Activated T-helper 1 cell treated with Interleukin-2 at 50 U/mL for 16 hours (primary cell): Measurements from ENCODE around the gene MED28.
A peak's percentile ranks its signal among the peaks of the same experiment; 100 is the strongest.
"Not testable (repeated sequence)": the region's sequence is repeated elsewhere in the genome, so short reads cannot be mapped to it uniquely, and the experiment has no call there.

Source experiments
- DNase-seq: peaks from one replicate; pipeline ENCODE4 v3.0.0-alpha.2; 2020; ENCODE audit warnings: low read depth

MED28 gene

GRCh38 chr4:17618926-17619325 is 4.5 kb downstream of the MED28 start:
- DNase-seq, result no peak

- no peak for DNase-seq
Observed at GRCh38 chr4:17619416-17620105, 5.1 kb downstream of the MED28 start.

DNA sequence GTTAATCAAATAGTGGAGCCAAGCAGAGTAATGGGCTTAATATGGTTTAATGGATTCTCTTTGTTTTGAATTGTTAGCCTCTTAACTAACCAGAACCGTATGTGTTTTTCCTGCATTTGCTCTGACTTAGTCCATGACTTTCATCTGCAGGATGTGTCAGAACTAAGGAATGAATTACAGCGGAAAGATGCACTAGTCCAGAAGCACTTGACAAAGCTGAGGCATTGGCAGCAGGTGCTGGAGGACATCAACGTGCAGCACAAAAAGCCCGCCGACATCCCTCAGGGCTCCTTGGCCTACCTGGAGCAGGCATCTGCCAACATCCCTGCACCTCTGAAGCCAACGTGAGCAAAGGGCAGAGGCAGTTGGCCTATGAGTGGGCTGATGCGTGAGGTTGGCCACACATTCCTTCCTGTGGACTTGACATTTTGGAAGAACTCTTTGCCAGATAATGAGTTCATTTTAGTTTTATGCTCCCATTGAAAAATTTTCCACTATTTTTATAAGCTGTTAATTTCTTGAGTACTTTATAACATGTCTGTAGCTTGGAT is 9.1 kb downstream of the MED28 start:
- DNase-seq, result no peak

DNA sequence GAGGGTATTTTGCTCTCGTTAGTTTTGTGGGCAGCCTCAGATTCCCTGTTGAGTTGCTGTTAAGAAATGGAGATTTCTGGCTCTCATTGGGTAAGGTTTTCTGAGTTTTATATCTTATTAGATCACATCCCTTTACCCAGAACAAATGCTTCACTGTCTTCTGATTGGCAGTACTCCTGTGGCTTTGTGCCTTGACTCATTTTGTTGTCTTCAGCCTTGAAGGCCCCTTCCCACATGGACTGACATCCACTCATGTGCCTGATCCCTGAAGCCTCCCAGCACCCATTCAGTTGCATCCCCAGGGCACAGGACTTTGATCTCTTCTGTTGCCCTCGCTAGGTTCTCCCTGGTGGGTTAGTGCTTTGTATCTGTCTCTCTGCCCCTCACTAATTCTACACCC is 10.4 kb downstream of the MED28 start:
- no peak for DNase-seq

- no peak for DNase-seq
Observed at GRCh38 chr4:17630228-17630627, 15.8 kb downstream of the MED28 start.

DNA sequence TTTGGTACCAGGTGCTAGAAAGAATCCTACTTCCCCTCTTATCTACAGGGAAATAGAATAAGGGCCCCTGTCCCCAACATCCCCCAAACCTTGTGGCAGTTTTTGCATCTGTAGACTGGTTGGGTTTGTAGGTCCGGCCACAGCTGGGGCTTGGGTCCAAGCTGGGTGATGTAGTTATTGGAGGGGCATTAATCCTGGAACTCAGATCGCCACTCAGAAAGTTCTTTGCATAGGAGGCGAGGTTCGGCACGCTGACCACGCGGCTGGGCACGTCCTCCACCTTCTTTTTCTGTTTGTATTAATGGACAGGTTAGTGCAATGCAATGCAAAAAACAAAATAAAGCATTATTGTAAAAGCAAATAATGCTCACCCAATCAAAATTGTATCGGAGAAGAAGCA is 19.2 kb downstream of the MED28 start:
- no peak for DNase-seq

DNA sequence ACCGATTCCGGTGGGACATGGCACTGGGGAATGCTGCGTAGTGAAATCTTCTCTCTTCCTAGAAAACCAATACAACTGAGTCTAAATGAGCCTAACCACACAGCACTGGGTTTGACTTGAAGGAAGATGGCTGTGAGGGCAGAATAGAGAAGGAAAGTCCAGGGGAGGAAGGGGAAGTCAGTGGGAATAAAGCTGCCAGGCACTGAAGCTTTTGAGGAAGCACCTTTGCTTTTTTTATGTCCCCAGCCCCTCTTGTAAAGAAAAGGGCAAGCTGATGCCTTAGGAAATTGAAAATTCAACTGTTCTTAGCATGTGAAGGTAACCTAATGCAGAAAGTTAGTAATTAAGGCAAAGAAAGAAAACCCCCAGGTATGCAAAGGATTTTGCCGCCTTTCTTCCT is 20.6 kb downstream of the MED28 start:
- DNase-seq, result no peak

- no peak for DNase-seq
Observed at GRCh38 chr4:17636341-17636695, 21.9 kb downstream of the MED28 start.

GRCh38 chr4:17636696-17637622 is 22.5 kb downstream of the MED28 start:
- DNase-seq, result peak; percentile 44

DNA sequence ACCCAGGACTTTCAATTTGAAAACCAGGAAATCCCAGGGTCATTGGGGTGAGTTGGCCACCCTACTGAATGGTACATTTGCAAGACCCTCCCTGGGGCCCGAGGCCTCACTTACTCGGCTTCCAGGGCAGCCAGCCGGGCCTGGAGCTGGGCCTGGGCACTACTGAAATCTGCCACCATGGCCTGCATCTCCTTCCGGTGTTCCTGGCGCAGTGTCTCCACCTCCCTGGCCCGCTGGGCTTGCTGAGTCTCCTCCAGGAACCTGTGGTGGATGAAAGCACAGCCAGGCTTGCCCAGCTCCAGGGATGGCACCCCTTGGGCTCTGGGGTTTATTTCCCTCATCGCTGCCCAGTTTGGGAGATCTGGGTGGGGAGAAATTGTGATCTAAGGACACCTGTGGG is 24.7 kb downstream of the MED28 start:
- no peak for DNase-seq

DNA sequence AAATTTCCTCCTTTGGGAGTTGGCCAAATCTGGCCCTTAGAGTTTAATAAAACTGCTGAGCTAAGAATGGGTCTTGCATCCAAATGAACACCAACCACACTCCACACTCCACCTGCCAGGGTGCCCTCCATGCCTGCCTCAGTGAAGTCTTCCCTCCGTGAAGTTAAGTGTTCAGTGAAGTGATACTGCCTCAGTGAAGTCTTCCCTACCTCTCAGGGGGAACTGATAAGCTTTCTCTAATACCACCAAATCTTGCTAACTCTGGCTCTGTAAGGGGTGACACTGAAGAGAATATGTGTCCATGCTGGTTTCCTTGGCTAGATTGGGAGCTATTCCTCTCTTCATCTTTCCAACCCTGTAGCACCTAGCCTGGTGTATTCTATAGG is 27.9 kb downstream of the MED28 start:
- DNase-seq, result no peak

DNA sequence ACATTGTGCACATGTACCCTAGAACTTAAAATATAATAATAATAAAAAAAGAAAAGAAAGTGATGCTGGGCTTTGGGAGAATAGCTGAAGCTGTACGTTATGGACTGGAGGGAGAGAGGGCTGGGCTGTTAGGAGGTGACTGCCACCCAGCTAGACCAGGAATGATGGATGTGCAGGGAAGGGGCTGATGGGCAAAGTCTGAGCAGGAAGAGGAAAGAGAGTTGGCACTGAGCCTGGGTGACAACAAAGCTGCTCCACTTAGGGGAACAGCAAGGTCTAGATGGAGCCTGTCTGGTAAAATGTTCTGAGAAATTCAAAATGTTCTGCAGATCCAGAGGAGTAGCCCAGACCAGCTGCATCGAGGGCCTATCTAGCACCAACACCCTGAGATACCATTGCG is 32.3 kb downstream of the MED28 start:
- DNase-seq, result no peak

- DNase-seq, result no peak
Observed at GRCh38 chr4:17647176-17647806, 32.9 kb downstream of the MED28 start.

DNA sequence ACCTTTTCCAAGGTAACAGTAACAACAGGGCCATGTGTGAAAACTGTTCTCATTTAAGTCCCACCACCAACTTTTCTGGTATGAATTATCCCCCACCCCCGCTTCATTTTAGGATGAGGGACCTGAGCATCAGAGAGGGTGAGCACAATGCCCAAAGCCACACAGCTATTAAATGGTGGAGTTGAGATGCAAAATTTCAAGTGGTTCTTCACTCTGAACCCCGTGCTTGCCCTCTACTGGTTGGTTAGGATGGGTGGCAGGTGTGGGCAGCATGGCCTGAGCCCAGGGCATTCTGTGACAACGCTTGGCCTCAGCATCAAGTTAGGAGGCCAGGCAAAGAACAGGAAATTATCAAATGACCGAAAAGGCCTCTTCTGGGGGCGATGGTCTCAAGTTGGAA is 33.5 kb downstream of the MED28 start:
- DNase-seq, result no peak

DNA sequence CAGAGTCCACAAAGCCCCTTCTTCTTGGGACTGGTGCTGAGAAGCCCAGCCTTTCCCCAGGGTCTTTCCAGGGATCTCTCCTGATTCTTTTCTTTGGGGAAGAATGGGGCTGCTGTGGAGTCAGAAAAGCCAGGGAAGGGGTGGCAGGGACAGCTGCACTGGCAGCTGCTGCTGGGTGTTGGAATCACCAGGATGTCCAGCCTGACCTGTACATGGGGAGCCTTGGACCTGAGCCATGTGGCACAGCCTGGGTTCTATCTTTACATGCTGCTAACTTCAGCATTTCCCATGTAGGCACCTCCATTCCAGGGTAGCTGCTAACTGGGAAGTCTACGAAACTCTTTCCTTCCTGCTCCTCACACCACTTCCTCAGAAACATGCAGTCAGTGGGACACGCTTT is 36.0 kb downstream of the MED28 start:
- no peak for DNase-seq

GRCh38 chr4:17654701-17655100 is 40.3 kb downstream of the MED28 start:
- no peak for DNase-seq

DNA sequence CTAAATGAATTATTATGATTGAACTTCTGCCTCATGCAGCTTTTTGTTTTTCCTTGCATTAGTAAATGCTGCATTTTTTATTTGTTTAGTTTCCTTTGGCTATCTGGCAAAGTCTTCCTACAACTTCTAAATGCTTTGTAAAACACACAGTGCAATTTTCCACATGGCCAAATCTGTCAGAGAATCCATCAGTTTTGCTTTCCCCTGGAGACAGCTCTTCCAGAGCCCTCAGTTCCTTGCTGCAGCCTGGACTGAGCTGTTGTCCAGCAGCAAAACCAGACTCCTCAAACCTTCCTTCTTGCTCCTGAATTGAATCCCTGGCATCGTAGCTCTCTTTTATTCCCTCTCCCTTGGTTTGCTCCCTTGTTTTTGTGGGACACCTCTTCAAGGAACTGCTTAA is 42.6 kb downstream of the MED28 start:
- DNase-seq, result no peak

GRCh38 chr4:17657849-17658248 is 43.4 kb downstream of the MED28 start:
- no peak for DNase-seq

GRCh38 chr4:17659196-17659595 is 44.8 kb downstream of the MED28 start:
- not testable (repeated sequence) for DNase-seq

GRCh38 chr4:17662694-17663093 is 48.3 kb downstream of the MED28 start:
- no peak for DNase-seq

DNA sequence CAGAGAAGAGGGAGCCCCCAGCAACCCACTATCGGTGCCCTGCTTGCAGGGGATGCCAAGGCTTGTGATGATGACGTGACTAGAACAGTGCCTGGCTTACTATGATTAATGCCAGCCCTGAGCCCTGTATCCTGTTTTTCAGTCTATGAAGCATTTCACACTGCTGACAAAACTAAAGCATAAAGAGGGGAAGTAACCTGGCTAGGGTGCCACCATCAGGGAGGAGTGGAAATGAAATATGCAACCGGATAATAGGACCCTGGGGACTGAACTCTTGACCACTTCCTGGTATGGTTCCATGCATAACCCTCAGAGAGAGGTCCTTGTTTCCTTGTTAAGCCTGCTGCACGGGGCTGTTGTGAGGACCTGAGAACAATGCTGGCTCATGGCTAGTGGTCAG is 50.3 kb downstream of the MED28 start:
- no peak for DNase-seq

DNA sequence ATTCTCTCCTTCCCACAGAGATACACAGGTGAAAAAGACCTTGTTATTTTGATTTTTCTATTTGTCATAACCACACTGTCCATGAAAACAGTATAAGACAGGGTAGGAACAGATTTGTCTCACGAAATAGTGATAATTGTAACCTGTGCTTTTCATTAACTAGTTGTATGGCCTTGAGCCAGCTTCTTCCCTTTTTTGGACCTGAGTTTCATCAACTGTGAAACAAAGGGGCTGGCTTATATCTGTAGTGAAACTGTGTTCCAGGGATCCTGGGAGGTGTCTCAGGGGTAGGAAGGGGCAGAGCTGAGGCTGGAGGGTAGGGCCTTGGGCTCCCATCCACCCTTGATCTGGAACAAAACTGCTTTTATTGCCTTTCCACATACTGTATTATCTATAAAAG is 50.9 kb downstream of the MED28 start:
- no peak for DNase-seq

DNA sequence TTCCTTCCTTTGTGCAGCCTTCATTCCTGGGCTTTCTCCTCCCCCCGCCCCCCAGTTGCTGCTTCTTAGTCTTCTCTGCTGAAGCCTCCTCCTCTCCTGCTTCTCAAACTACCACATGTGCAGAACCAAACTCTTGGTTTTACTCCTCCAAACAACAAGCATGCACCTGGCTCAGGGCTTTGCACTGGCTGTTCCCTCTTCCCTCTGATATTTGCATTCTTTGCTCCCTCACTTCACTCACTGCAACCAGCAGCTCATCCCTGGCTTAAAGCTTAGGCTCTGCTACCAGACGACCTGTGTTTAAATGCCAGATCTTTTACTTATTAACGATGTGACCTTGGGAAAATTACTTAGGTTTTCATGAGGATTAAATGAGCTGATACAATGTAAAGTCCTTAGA is 51.4 kb downstream of the MED28 start:
- DNase-seq, result no peak
